A549 (cell line): ENCODE measurements around the gene SHISAL1.

Source experiments
- CEBPB ChIP-seq, 2 experiments: fragments of >200 bp in 1 of 2; sonication (Bioruptor Twin) in 1 of 2; formaldehyde crosslinking in 1 of 2; IDR thresholded peaks; 2 replicates each; pipeline ENCODE4 v1.6.1; 2012 to 2016
- CHD2 ChIP-seq: fragments of 150-350 bp; IDR thresholded peaks from 2 replicates; pipeline ENCODE4 v1.6.1; 2014; ENCODE audit warnings: low read length; ENCODE audit not compliant: partially characterized antibody
- ESRRA ChIP-seq: fragments of 150-350 bp; IDR thresholded peaks from 2 replicates; pipeline ENCODE4 v1.6.1; 2014; ENCODE audit warnings: mild to moderate bottlenecking, low read length, borderline replicate concordance
- FOSL2 ChIP-seq, 2 experiments: fragments of 450-650 bp in 1 of 2; fragments of >200 bp in 1 of 2; sonication (Bioruptor Twin) in 1 of 2; formaldehyde crosslinking; IDR thresholded peaks; 2 replicates each; pipeline versions ENCODE4 v1.5.0 to v1.6.1; 2016 to 2020; ENCODE audit warnings: mild to moderate bottlenecking in 1 of 2, moderate library complexity in 1 of 2
- POLR2A ChIP-seq: IDR thresholded peaks from 2 replicates; pipeline ENCODE4 v1.6.1; 2012; ENCODE audit warnings: mild to moderate bottlenecking, low read length
- RAD21 ChIP-seq, 2 experiments: fragments of >200 bp in 1 of 2; sonication (Bioruptor Twin) in 1 of 2; formaldehyde crosslinking in 1 of 2; IDR thresholded peaks in 1 of 2; conservative IDR thresholded peaks in 1 of 2; 2 replicates in 1 of 2; 3 replicates in 1 of 2; pipeline ENCODE4 v1.6.1; 2012 to 2018; ENCODE audit warnings: inconsistent platforms in 1 of 2
- RARB ChIP-seq: fragments of 250-450 bp; sonication (Bioruptor Pico); IDR thresholded peaks from 2 replicates; pipeline ENCODE4 v1.8.0; 2021; ENCODE audit warnings: mild to moderate bottlenecking, moderate library complexity
- RNF2 ChIP-seq: fragments of 200-600 bp; sonication (generic); IDR thresholded peaks from 2 replicates; pipeline ENCODE4 v1.6.1; 2016; ENCODE audit warnings: low read depth, mild to moderate bottlenecking, antibody characterized with exemption, moderate library complexity, borderline replicate concordance
- ZFP36 ChIP-seq: fragments of 450-650 bp; IDR thresholded peaks from 2 replicates; pipeline ENCODE4 v1.6.1; 2014; ENCODE audit warnings: borderline replicate concordance; ENCODE audit not compliant: partially characterized antibody
- ZNF302 ChIP-seq: fragments of 250-450 bp; sonication (Bioruptor Pico); IDR thresholded peaks from 2 replicates; pipeline ENCODE4 v1.9.0; 2021; ENCODE audit warnings: inconsistent platforms, mild to moderate bottlenecking, moderate library complexity
- TF ChIP-seq, protein P1 (sequence below): fragments of 450-650 bp; IDR thresholded peaks from 2 replicates; pipeline ENCODE4 v1.6.1; 2014; ENCODE audit warnings: antibody characterized with exemption
- TF ChIP-seq, protein P2 (sequence below): fragments of >200 bp; sonication (Bioruptor Twin); formaldehyde crosslinking; IDR thresholded peaks from 3 replicates; pipeline ENCODE4 v1.5.1; 2016
- TF ChIP-seq, protein P3 (sequence below): IDR thresholded peaks from 2 replicates; pipeline ENCODE4 v1.6.1; 2012
- TF ChIP-seq, protein P4 (sequence below): IDR thresholded peaks from 2 replicates; pipeline ENCODE4 v1.6.1; 2012

DNA sequence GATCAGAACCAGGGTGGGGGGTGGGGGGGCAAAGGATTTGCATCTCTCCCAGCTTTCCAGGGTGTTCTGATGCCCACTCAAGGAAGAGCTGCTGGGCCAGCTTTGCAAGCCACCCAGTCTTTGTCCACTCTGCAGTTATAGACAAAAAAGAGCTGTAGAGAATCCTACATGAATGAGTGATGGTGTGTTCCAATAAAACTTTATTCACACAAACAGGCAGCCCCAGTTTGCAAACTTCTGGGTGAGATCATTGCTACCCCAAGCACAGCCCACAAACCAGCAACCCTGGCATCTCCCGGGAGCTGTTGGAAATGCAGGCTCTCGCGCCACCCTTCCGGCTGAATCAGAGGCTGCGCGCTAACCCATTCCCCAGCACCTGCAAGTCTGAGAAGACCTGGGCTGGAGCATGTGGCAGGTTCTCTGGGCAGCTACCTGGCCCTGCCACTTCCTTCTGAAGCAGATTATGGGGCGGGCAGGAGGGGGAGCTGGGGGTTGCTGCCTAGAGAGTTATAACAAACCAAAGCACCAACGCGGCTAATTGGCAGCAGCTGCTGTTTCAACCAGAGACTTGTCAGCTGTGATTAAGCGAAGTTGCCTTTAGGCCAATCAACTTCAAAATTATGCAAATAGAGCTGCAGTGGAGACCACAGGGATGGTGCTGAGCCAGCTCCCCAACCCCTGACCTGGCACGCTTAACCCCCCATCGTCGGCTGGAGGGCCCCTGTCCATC lies 3.8 kb upstream of the SHISAL1 start:
- TF ChIP-seq POLR2A (no peak), CEBPB (IDR thresholded peaks at IDR 0.05) (no peak), RARB (CRISPR knock-in tag) (no peak), ZNF302 (no peak), ZFP36 (no peak), RAD21 (conservative IDR thresholded peaks at IDR 0.05 in 1 of 2, IDR thresholded peaks at IDR 0.05 in 1 of 2) (no peak), RNF2 (no peak), FOSL2 (IDR thresholded peaks at IDR 0.05) (no peak), FOSL2 (CRISPR knock-in tag; IDR thresholded peaks at IDR 0.05) (no peak), CHD2 (no peak), ESRRA (no peak)
- TF ChIP-seq, protein P1, sequence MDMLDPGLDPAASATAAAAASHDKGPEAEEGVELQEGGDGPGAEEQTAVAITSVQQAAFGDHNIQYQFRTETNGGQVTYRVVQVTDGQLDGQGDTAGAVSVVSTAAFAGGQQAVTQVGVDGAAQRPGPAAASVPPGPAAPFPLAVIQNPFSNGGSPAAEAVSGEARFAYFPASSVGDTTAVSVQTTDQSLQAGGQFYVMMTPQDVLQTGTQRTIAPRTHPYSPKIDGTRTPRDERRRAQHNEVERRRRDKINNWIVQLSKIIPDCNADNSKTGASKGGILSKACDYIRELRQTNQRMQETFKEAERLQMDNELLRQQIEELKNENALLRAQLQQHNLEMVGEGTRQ: no peak
- TF ChIP-seq, protein P2, sequence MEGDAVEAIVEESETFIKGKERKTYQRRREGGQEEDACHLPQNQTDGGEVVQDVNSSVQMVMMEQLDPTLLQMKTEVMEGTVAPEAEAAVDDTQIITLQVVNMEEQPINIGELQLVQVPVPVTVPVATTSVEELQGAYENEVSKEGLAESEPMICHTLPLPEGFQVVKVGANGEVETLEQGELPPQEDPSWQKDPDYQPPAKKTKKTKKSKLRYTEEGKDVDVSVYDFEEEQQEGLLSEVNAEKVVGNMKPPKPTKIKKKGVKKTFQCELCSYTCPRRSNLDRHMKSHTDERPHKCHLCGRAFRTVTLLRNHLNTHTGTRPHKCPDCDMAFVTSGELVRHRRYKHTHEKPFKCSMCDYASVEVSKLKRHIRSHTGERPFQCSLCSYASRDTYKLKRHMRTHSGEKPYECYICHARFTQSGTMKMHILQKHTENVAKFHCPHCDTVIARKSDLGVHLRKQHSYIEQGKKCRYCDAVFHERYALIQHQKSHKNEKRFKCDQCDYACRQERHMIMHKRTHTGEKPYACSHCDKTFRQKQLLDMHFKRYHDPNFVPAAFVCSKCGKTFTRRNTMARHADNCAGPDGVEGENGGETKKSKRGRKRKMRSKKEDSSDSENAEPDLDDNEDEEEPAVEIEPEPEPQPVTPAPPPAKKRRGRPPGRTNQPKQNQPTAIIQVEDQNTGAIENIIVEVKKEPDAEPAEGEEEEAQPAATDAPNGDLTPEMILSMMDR: no peak
- TF ChIP-seq, protein P3, sequence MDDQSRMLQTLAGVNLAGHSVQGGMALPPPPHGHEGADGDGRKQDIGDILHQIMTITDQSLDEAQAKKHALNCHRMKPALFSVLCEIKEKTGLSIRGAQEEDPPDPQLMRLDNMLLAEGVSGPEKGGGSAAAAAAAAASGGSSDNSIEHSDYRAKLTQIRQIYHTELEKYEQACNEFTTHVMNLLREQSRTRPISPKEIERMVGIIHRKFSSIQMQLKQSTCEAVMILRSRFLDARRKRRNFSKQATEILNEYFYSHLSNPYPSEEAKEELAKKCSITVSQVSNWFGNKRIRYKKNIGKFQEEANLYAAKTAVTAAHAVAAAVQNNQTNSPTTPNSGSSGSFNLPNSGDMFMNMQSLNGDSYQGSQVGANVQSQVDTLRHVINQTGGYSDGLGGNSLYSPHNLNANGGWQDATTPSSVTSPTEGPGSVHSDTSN: no peak
- TF ChIP-seq, protein P4, sequence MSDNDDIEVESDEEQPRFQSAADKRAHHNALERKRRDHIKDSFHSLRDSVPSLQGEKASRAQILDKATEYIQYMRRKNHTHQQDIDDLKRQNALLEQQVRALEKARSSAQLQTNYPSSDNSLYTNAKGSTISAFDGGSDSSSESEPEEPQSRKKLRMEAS: no peak
